CD4-positive, CD25-positive, alpha-beta regulatory T cell (primary cell): ENCODE results near the gene LYRM4. TPM values are rescaled to one million over a fixed set of nuclear protein-coding genes. Genes with fewer than 3 reads are reported as not detected.

Experiments
- ATAC-seq, 2 donors: fragments of 150-1000 bp; cut with Tn5 transposase; one replicate each; pipeline ENCODE4 v1.10.0; 2021; ENCODE audit warnings: low read depth in 2 of 2, moderate number of reproducible peaks in 2 of 2, moderate library complexity in 1 of 2
- DNase-seq, 3 donors: peaks; one replicate each; pipeline versions ENCODE4 v3.0.0 to v3.0.0-alpha.2; 2012 to 2022; ENCODE audit warnings: mixed read lengths in 1 of 3
- H3K27ac ChIP-seq: one replicate; pipeline ENCODE4 v1.7.0; 2013; ENCODE audit warnings: mild to moderate bottlenecking, low read length; ENCODE audit not compliant: insufficient read depth, poor library complexity, severe bottlenecking
- H3K27me3 ChIP-seq: one replicate; pipeline ENCODE4 v1.7.0; 2013; ENCODE audit warnings: low read length; ENCODE audit not compliant: control insufficient read depth, insufficient read depth
- H3K36me3 ChIP-seq: one replicate; pipeline ENCODE4 v1.7.0; 2013; ENCODE audit warnings: mild to moderate bottlenecking, low read length, moderate library complexity; ENCODE audit not compliant: control insufficient read depth, insufficient read depth
- H3K4me1 ChIP-seq: 2 replicates; pipeline ENCODE4 v1.7.0; 2013; ENCODE audit warnings: mild to moderate bottlenecking, low read length; ENCODE audit not compliant: insufficient read depth, control insufficient read depth, poor library complexity, severe bottlenecking
- H3K4me3 ChIP-seq: one replicate; pipeline ENCODE4 v1.7.0; 2013; ENCODE audit warnings: low read depth, mild to moderate bottlenecking, low read length, moderate library complexity
- H3K9me3 ChIP-seq, 2 experiments: 1 replicate in 1 of 2; 2 replicates in 1 of 2; pipeline ENCODE4 v1.7.0; 2013; ENCODE audit warnings: low read length in 2 of 2, mild to moderate bottlenecking in 1 of 2, moderate library complexity in 1 of 2; ENCODE audit not compliant: control insufficient read depth in 2 of 2
- H3K27ac Mint-ChIP-seq, 3 donors: one replicate each; pipeline ENCODE4 v1.8.0; 2020 to 2022; ENCODE audit warnings: mild to moderate bottlenecking in 3 of 3, mixed read lengths in 3 of 3, moderate library complexity in 2 of 3
- H3K27me3 Mint-ChIP-seq: one replicate; pipeline ENCODE4 v1.8.0; 2022; ENCODE audit warnings: mild to moderate bottlenecking, mixed read lengths
- H3K36me3 Mint-ChIP-seq: one replicate; pipeline ENCODE4 v1.8.0; 2020; ENCODE audit warnings: mixed read lengths
- H3K4me1 Mint-ChIP-seq, 4 donors: one replicate each; pipeline ENCODE4 v1.8.0; 2020 to 2022; ENCODE audit warnings: mixed read lengths in 4 of 4, mild to moderate bottlenecking in 1 of 4
- H3K4me3 Mint-ChIP-seq, 4 donors: one replicate each; pipeline ENCODE4 v1.8.0; 2020 to 2022; ENCODE audit warnings: mild to moderate bottlenecking in 4 of 4, mixed read lengths in 4 of 4, moderate library complexity in 3 of 4
- H3K9me3 Mint-ChIP-seq, 7 donors: one replicate each; pipeline ENCODE4 v1.8.0; 2020 to 2022; ENCODE audit warnings: mixed read lengths in 7 of 7, mild to moderate bottlenecking in 3 of 7, moderate library complexity in 2 of 7
- polyA plus RNA-seq, 4 donors: library from polyadenylated mRNA; unstranded; fragments of 300-500 nt; fragmentation: Illumina TruSeq; gene quantifications; one replicate each; pipeline ENCODE4 v1.2.3, GENCODE V29; 2021
- total RNA-seq: library from RNA; stranded (reverse); gene quantifications from one replicate; pipeline ENCODE4 v1.2.3, GENCODE V29; 2022

The LYRM4 gene
- total and polyA plus RNA-seq, 5 donors from 2014 or later: 14.9 to 38.8 (median 27.1) TPM

GRCh38 chr6:5157621-5158138 lies 103.1 kb downstream of the LYRM4 start:
- Mint-ChIP-seq H3K27ac (no peak overlapping the region), H3K4me1 (peaks cover 0 to 8% (median 3%) of the 10 kb centered on the region in 4 donors), H3K27me3 (no peaks in the 10 kb centered on the region), H3K4me3 (no peak overlapping the region), H3K36me3 (no peaks in the 10 kb centered on the region), H3K9me3 (no peaks in the 10 kb centered on the region)
- H3K27ac ChIP-seq: no peak overlapping the region
- H3K4me1 ChIP-seq: no peaks in the 10 kb centered on the region
- H3K27me3 ChIP-seq: no peaks in the 10 kb centered on the region
- ATAC-seq: no peak
- no peaks in the 10 kb centered on the region for H3K36me3 ChIP-seq
- no peak for DNase-seq
- no peak overlapping the region for H3K4me3 ChIP-seq
- no peaks in the 10 kb centered on the region for H3K9me3 ChIP-seq

- Mint-ChIP-seq H3K27me3 (no peaks in the 10 kb centered on the region), H3K27ac (peak overlapping the region in 2 of 3 donors; percentile 27 to 41), H3K36me3 (no peaks in the 10 kb centered on the region), H3K9me3 (no peaks in the 10 kb centered on the region), H3K4me3 (no peak overlapping the region), H3K4me1 (peaks cover 0 to 8% (median 3%) of the 10 kb centered on the region in 4 donors)
- Histone ChIP-seq H3K27ac (no peak overlapping the region), H3K27me3 (no peaks in the 10 kb centered on the region), H3K9me3 (no peaks in the 10 kb centered on the region), H3K36me3 (no peaks in the 10 kb centered on the region), H3K4me1 (no peaks in the 10 kb centered on the region), H3K4me3 (no peak overlapping the region)
- DNase-seq (no peak), ATAC-seq (no peak)
Observed at GRCh38 chr6:5156627-5157026, 104.1 kb downstream of the LYRM4 start.

GRCh38 chr6:5155906-5156305 lies 104.8 kb downstream of the LYRM4 start:
- no peak for ATAC-seq
- Histone ChIP-seq H3K9me3 (no peaks in the 10 kb centered on the region), H3K27me3 (no peaks in the 10 kb centered on the region), H3K27ac (no peak overlapping the region), H3K4me1 (no peaks in the 10 kb centered on the region), H3K4me3 (no peak overlapping the region), H3K36me3 (no peaks in the 10 kb centered on the region)
- H3K4me1 Mint-ChIP-seq: peaks cover 0 to 8% (median 3%) of the 10 kb centered on the region in 4 donors
- H3K9me3 Mint-ChIP-seq: no peaks in the 10 kb centered on the region
- no peaks in the 10 kb centered on the region for H3K27me3 Mint-ChIP-seq
- peak overlapping the region in 1 of 3 donors; percentile 61 for H3K27ac Mint-ChIP-seq
- H3K4me3 Mint-ChIP-seq: no peak overlapping the region
- no peaks in the 10 kb centered on the region for H3K36me3 Mint-ChIP-seq
- no peak for DNase-seq

GRCh38 chr6:5153186-5153585 lies 107.6 kb downstream of the LYRM4 start:
- Mint-ChIP-seq H3K27me3 (no peaks in the 10 kb centered on the region), H3K4me3 (no peak overlapping the region), H3K9me3 (no peaks in the 10 kb centered on the region), H3K36me3 (no peaks in the 10 kb centered on the region), H3K27ac (peak overlapping the region in 1 of 3 donors; percentile 60), H3K4me1 (peaks cover 0 to 8% (median 0%) of the 10 kb centered on the region in 4 donors)
- Histone ChIP-seq H3K4me3 (no peak overlapping the region), H3K27ac (no peak overlapping the region), H3K36me3 (no peaks in the 10 kb centered on the region), H3K27me3 (no peaks in the 10 kb centered on the region), H3K4me1 (no peaks in the 10 kb centered on the region), H3K9me3 (no peaks in the 10 kb centered on the region)
- ATAC-seq (no peak), DNase-seq (no peak)

GRCh38 chr6:5152460-5152859 lies 108.3 kb downstream of the LYRM4 start:
- no peaks in the 10 kb centered on the region for H3K36me3 ChIP-seq
- Mint-ChIP-seq H3K9me3 (no peaks in the 10 kb centered on the region), H3K27ac (no peak overlapping the region), H3K36me3 (no peaks in the 10 kb centered on the region), H3K4me1 (peaks cover 0 to 4% (median 0%) of the 10 kb centered on the region in 4 donors), H3K27me3 (no peaks in the 10 kb centered on the region), H3K4me3 (no peak overlapping the region)
- no peak overlapping the region for H3K4me3 ChIP-seq
- H3K9me3 ChIP-seq: no peaks in the 10 kb centered on the region
- no peak overlapping the region for H3K27ac ChIP-seq
- ATAC-seq (no peak), DNase-seq (no peak)
- H3K4me1 ChIP-seq: no peaks in the 10 kb centered on the region
- no peaks in the 10 kb centered on the region for H3K27me3 ChIP-seq

GRCh38 chr6:5151955-5152401 lies 108.8 kb downstream of the LYRM4 start:
- no peaks in the 10 kb centered on the region for H3K9me3 Mint-ChIP-seq
- DNase-seq (no peak), ATAC-seq (no peak)
- no peaks in the 10 kb centered on the region for H3K27me3 ChIP-seq
- no peak overlapping the region for H3K4me3 ChIP-seq
- H3K4me1 ChIP-seq: no peaks in the 10 kb centered on the region
- H3K4me3 Mint-ChIP-seq: no peak overlapping the region
- no peaks in the 10 kb centered on the region for H3K36me3 Mint-ChIP-seq
- no peaks in the 10 kb centered on the region for H3K27me3 Mint-ChIP-seq
- no peak overlapping the region for H3K27ac ChIP-seq
- H3K27ac Mint-ChIP-seq: peak overlapping the region in 1 of 3 donors; percentile 6
- peaks cover 0 to under 1% (median 0%) of the 10 kb centered on the region in 4 donors for H3K4me1 Mint-ChIP-seq
- no peaks in the 10 kb centered on the region for H3K9me3 ChIP-seq
- no peaks in the 10 kb centered on the region for H3K36me3 ChIP-seq

GRCh38 chr6:5151360-5151954 lies 109.3 kb downstream of the LYRM4 start:
- H3K4me3 Mint-ChIP-seq: no peak overlapping the region
- H3K36me3 Mint-ChIP-seq: no peaks in the 10 kb centered on the region
- H3K27me3 Mint-ChIP-seq: no peaks in the 10 kb centered on the region
- Histone ChIP-seq H3K4me3 (no peak overlapping the region), H3K27me3 (no peaks in the 10 kb centered on the region), H3K27ac (no peak overlapping the region), H3K4me1 (no peaks in the 10 kb centered on the region), H3K36me3 (no peaks in the 10 kb centered on the region), H3K9me3 (no peaks in the 10 kb centered on the region)
- H3K4me1 Mint-ChIP-seq: no peaks in the 10 kb centered on the region
- DNase-seq (no peak), ATAC-seq (no peak)
- H3K27ac Mint-ChIP-seq: peak overlapping the region in 1 of 3 donors; percentile 6
- no peaks in the 10 kb centered on the region for H3K9me3 Mint-ChIP-seq

GRCh38 chr6:5150551-5151075 lies 110.1 kb downstream of the LYRM4 start:
- Mint-ChIP-seq H3K27ac (no peak overlapping the region), H3K9me3 (no peaks in the 10 kb centered on the region), H3K36me3 (no peaks in the 10 kb centered on the region), H3K27me3 (no peaks in the 10 kb centered on the region), H3K4me3 (no peak overlapping the region), H3K4me1 (peaks cover 0 to 4% (median 0%) of the 10 kb centered on the region in 4 donors)
- no peaks in the 10 kb centered on the region for H3K27me3 ChIP-seq
- no peaks in the 10 kb centered on the region for H3K36me3 ChIP-seq
- DNase-seq (no peak), ATAC-seq (no peak)
- H3K9me3 ChIP-seq: no peaks in the 10 kb centered on the region
- no peaks in the 10 kb centered on the region for H3K4me1 ChIP-seq
- H3K4me3 ChIP-seq: no peak overlapping the region
- no peak overlapping the region for H3K27ac ChIP-seq
